ENCODE results near the gene ZNF22. TPM values are rescaled to one million over a fixed set of nuclear protein-coding genes. Genes with fewer than 3 reads are reported as not detected.
A peak's percentile ranks its signal among the peaks of the same experiment; 100 is the strongest.

ZNF22 gene
- total RNA-seq, 1 experiment from 2014 or later: 36.9 TPM

DNA sequence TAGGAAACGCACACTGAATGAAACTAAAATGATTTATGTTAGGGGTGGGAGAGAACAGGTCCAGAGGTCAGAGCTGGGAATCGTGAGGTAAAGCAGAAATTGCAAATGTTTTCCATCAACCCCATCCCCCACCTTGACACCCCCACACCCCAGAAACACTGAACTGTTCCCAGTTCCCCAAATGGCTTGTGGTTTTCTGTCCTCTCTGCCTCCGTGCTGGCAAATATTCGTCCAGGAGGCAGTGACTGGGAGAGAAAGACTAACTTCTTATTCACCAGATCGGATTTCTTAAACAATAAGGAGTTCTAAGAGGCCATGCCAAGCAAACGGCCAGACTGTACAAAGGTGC lies 41.9 kb upstream of the ZNF22 start:
- peaks cover 13% of the 10 kb centered on the region for H3K27me3 Mint-ChIP-seq (ENCODE audit: low read depth)
- Histone ChIP-seq H2BK15ac (ENCODE audit: low read depth, low read length) (no peak overlapping the region), H3K27ac (ENCODE audit: insufficient read length, low read depth, low read length) (no peak overlapping the region), H3K18ac (ENCODE audit: insufficient read length, low read depth, low read length) (no peak overlapping the region), H3K79me2 (ENCODE audit: insufficient read depth, low read length) (no peaks in the 10 kb centered on the region), H2BK12ac (ENCODE audit: insufficient read length, low read depth, low read length) (no peak overlapping the region), H3K14ac (ENCODE audit: insufficient read depth, low read length) (no peak overlapping the region), H4K8ac (replicated peaks; ENCODE audit: insufficient read length, low read depth, low read length) (no peak overlapping the region), H3K23ac (ENCODE audit: insufficient read length, low read depth, low read length) (no peak overlapping the region), H4K5ac (ENCODE audit: insufficient read length, low read depth, low read length) (no peak overlapping the region), H2AFZ (ENCODE audit: low read length) (no peak overlapping the region), H3T11ph (ENCODE audit: low read length) (no peak overlapping the region), H3K27me3 (ENCODE audit: insufficient read depth, low read length) (no peaks in the 10 kb centered on the region), H3K79me1 (ENCODE audit: insufficient read depth, low read depth, low read length, poor library complexity, severe bottlenecking) (no peaks in the 10 kb centered on the region), H3K23me2 (ENCODE audit: insufficient read length, low read depth, low read length, poor library complexity, severe bottlenecking) (peaks cover 11% of the 10 kb centered on the region), H3K56ac (ENCODE audit: insufficient read length, low read depth, low read length) (no peak overlapping the region), H2BK20ac (ENCODE audit: low read depth, low read length, poor library complexity, severe bottlenecking) (no peak overlapping the region), H3K9me3 (ENCODE audit: control insufficient read depth, low read depth, low read length) (no peaks in the 10 kb centered on the region), H2BK120ac (ENCODE audit: low read depth, low read length, poor library complexity, severe bottlenecking) (no peak overlapping the region), H3K9ac (ENCODE audit: extremely low read depth, insufficient read length, low read length) (peak overlapping the region; percentile 24), H3K4me1 (ENCODE audit: insufficient read depth, low read length) (peaks cover 11% of the 10 kb centered on the region; the same call in 1 of the 2 replicates), H3K4ac (ENCODE audit: low read depth, low read length) (no peak overlapping the region), H4K91ac (ENCODE audit: insufficient read length, low read depth, low read length) (no peak overlapping the region), H3K4me2 (ENCODE audit: insufficient read depth, insufficient read length, low read length) (peak overlapping the region; percentile 81), H2BK5ac (ENCODE audit: insufficient read length, low read length) (no peak overlapping the region), H4K20me1 (ENCODE audit: control insufficient read depth, insufficient read depth, insufficient read length) (no peaks in the 10 kb centered on the region), H2AK5ac (ENCODE audit: insufficient read length, low read length) (no peak overlapping the region)
- H3K4me1 Mint-ChIP-seq: peaks cover 51 to 52% of the 10 kb centered on the region in 2 experiments
- peak overlapping the region; percentile 79 to 87 for H3K4me3 Mint-ChIP-seq
- H3K27ac Mint-ChIP-seq: peak overlapping the region in 1 of 3 experiments; percentile 12; a peak in 3 of 7 replicates
- WGBS (ENCODE audit: extremely low coverage, insufficient read length, low lambda C conversion rate): no CpG with 5 or more reads among the region's 6 CpGs
- TF ChIP-seq, protein P1, sequence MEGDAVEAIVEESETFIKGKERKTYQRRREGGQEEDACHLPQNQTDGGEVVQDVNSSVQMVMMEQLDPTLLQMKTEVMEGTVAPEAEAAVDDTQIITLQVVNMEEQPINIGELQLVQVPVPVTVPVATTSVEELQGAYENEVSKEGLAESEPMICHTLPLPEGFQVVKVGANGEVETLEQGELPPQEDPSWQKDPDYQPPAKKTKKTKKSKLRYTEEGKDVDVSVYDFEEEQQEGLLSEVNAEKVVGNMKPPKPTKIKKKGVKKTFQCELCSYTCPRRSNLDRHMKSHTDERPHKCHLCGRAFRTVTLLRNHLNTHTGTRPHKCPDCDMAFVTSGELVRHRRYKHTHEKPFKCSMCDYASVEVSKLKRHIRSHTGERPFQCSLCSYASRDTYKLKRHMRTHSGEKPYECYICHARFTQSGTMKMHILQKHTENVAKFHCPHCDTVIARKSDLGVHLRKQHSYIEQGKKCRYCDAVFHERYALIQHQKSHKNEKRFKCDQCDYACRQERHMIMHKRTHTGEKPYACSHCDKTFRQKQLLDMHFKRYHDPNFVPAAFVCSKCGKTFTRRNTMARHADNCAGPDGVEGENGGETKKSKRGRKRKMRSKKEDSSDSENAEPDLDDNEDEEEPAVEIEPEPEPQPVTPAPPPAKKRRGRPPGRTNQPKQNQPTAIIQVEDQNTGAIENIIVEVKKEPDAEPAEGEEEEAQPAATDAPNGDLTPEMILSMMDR (conservative IDR thresholded peaks at IDR 0.05): no peak
- DNase-seq: no peak
- no peaks in the 10 kb centered on the region for H3K9me3 Mint-ChIP-seq
- peaks cover 5 to 11% (median 9%) of the 10 kb centered on the region in 3 experiments; a peak in 6 of 7 replicates for H3K36me3 Mint-ChIP-seq (ENCODE audit: insufficient read depth in 1 of 3, low read depth in 3 of 3)

Measured in H9 (cell line).